ENCODE data around the gene CYP26A1.

CYP26A1 gene

DNA sequence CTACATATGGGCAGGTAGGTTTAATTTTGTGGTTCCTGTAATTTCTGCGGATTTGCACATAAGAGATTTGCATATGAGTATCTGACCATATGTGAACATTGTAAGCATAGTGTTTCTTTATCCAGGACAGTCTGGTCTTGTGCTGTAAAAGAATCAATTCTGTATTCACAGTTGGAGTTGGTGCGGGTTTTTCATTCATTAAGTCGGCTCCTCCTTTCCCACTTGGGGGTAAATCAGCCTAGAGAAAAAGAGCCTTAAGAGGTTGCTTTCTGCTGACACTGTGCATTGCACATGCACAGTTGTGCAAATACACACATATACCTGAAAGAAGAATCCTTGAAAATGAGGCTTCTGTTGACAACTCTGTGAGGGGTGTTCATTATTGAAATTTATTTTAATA is 19.2 kb upstream of the CYP26A1 start:
- TF ChIP-seq, protein P1, sequence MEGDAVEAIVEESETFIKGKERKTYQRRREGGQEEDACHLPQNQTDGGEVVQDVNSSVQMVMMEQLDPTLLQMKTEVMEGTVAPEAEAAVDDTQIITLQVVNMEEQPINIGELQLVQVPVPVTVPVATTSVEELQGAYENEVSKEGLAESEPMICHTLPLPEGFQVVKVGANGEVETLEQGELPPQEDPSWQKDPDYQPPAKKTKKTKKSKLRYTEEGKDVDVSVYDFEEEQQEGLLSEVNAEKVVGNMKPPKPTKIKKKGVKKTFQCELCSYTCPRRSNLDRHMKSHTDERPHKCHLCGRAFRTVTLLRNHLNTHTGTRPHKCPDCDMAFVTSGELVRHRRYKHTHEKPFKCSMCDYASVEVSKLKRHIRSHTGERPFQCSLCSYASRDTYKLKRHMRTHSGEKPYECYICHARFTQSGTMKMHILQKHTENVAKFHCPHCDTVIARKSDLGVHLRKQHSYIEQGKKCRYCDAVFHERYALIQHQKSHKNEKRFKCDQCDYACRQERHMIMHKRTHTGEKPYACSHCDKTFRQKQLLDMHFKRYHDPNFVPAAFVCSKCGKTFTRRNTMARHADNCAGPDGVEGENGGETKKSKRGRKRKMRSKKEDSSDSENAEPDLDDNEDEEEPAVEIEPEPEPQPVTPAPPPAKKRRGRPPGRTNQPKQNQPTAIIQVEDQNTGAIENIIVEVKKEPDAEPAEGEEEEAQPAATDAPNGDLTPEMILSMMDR (IDR thresholded peaks at IDR 0.05), result no peak
- H2AFZ ChIP-seq, result no peak overlapping the region
- H3K9ac ChIP-seq, result no peak overlapping the region
- no peaks in the 10 kb centered on the region for H3K79me2 ChIP-seq
- H3K27me3 ChIP-seq (ENCODE audit: control insufficient read depth, insufficient read depth, low read length), result no peaks in the 10 kb centered on the region
- peaks cover 7% of the 10 kb centered on the region for H3K4me1 ChIP-seq
- H3K27ac ChIP-seq, result no peak overlapping the region
- H3K36me3 ChIP-seq (ENCODE audit: control insufficient read depth, insufficient read depth, low read length), result no peaks in the 10 kb centered on the region
- H3K4me3 ChIP-seq (ENCODE audit: low read depth, low read length), result no peak overlapping the region
- H3K4me2 ChIP-seq (ENCODE audit: low read length), result no peak overlapping the region
- no peaks in the 10 kb centered on the region for H3K9me3 ChIP-seq (ENCODE audit: control insufficient read depth, low read length)

DNA sequence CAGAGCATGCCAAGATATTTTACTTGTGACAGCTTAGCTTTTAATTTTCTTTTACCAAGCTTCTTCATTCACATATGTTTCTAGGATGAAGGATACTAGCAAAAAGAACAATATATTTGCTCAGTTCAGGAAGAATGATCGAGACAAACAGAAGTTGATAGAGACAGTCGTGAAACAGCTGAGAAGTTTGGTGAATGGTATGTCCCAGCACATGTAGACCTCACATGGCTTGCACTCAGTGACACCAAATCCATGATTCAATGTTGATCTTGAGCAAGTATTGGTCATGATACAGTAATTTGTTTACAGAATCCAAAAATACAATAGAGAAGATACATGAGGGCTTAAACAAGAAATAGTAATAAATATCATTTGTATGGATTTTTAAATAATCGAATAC is 15.6 kb upstream of the CYP26A1 start:
- H3K4me1 ChIP-seq, result no peaks in the 10 kb centered on the region
- H3K36me3 ChIP-seq (ENCODE audit: control insufficient read depth, insufficient read depth, low read length), result no peaks in the 10 kb centered on the region
- H3K4me2 ChIP-seq (ENCODE audit: low read length), result no peak overlapping the region
- H3K4me3 ChIP-seq (ENCODE audit: low read depth, low read length), result no peak overlapping the region
- peaks cover 6% of the 10 kb centered on the region for H3K27me3 ChIP-seq (ENCODE audit: control insufficient read depth, insufficient read depth, low read length)
- TF ChIP-seq, protein P1 (IDR thresholded peaks at IDR 0.05), result no peak
- no peak overlapping the region for H3K9ac ChIP-seq
- H3K27ac ChIP-seq, result no peak overlapping the region
- no peaks in the 10 kb centered on the region for H3K79me2 ChIP-seq
- no peaks in the 10 kb centered on the region for H3K9me3 ChIP-seq (ENCODE audit: control insufficient read depth, low read length)
- H2AFZ ChIP-seq, result no peak overlapping the region

DNA sequence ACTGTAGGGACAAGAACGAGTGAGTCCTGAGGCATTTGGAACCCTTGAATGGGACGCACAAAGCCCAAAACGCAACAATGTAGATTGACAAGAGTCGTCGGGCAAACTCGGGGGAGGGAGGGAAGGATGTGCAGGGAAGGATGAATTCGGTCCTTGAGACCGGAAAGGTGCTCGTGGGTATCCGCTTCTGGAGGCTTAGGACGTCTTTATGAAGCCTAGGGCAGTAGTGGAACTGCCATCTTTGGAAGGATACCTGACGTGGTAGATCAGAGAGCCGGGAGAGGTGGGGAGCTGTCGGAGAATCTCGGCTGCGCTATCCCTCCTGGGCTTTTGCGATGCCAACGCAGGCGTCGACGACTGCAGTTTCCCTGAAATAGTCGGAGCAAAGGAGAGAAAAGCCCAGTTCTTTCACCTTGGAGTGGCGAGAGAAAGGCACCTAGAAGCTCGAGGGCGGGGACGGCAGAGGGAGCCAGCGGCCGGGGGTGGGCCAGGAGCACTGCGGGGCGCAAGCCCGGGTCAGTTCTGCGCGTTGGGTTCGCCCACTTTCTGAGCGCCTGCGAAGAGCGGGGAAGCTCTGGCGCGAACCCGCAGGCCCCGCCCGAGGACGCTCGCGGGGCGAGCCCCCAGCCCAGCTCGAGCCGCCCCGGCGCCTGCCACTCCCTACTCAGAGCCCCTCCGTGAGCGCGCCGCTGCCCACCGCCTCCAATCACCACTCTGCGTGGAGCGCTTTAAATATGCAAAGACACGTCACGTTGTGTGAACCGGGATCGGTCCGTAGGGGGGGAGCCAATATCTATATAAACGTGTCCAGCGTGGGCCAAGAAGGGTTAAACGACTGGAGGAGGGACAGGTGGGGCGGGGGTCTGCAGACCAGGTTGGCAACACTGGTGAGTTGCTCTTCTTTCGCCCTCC is 13.5 kb upstream of the CYP26A1 start, which contains the start of gene CYP26C1:
TSS of gene CYP26C1 (plus strand) at position 824 of the 912 bp plus-strand sequence. CDS start 466 bp downstream, outside the sequence.
- Histone ChIP-seq H3K27me3 (ENCODE audit: control insufficient read depth, insufficient read depth, low read length) (peaks cover 7% of the 10 kb centered on the region), H2AFZ (no peak within 1 kb of the TSS), H3K9me3 (ENCODE audit: control insufficient read depth, low read length) (no peaks in the 10 kb centered on the region), H3K4me1 (no peaks in the 10 kb centered on the region), H3K79me2 (no peaks in the 10 kb centered on the region), H3K27ac (no peak within 1 kb of the TSS), H3K36me3 (ENCODE audit: control insufficient read depth, insufficient read depth, low read length) (no peaks in the 10 kb centered on the region), H3K4me2 (ENCODE audit: low read length) (no peak within 1 kb of the TSS), H3K9ac (no peak within 1 kb of the TSS), H3K4me3 (ENCODE audit: low read depth, low read length) (no peak within 1 kb of the TSS)
- TF ChIP-seq, protein P1 (IDR thresholded peaks at IDR 0.05), result no peak

DNA sequence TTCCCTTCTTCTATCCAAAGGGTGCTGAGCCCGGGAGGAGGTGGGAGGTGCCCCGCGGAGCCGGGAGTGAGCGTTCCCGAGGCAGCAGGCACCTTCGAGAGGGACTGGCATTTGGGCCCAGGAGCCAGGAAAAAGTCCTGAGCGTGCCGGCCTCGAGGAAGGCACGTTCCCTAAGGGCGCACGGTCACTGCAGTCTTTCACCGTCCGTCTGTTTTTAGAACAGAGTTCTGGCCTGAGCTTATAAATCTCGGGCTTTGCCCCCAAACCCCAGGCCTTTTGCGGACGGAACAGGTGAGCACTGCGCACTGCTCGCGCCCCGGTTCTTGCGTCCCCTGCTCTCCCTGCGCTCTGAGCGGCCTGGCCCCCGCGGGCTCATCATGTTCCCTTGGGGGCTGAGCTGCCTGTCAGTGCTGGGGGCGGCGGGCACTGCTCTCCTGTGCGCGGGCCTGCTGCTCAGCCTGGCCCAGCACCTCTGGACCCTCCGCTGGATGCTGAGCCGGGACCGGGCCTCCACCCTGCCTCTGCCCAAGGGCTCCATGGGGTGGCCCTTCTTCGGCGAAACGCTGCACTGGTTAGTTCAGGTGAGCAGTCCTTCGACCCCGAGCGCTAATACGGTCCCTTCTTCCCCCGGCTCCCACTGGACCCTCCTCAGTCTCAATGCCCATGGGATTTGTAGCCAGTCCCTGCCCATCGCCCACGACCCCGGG is 12.7 kb upstream of the CYP26A1 start:
- Histone ChIP-seq H3K4me3 (ENCODE audit: low read depth, low read length) (no peak overlapping the region), H3K36me3 (ENCODE audit: control insufficient read depth, insufficient read depth, low read length) (no peaks in the 10 kb centered on the region), H3K9me3 (ENCODE audit: control insufficient read depth, low read length) (no peaks in the 10 kb centered on the region), H3K4me1 (no peaks in the 10 kb centered on the region), H3K79me2 (no peaks in the 10 kb centered on the region), H3K9ac (no peak overlapping the region), H3K27ac (no peak overlapping the region), H3K4me2 (ENCODE audit: low read length) (no peak overlapping the region), H2AFZ (no peak overlapping the region), H3K27me3 (ENCODE audit: control insufficient read depth, insufficient read depth, low read length) (peaks cover 7% of the 10 kb centered on the region)
- TF ChIP-seq, protein P1 (IDR thresholded peaks at IDR 0.05), result no peak
